NB4 (cell line): Measurements from ENCODE around the gene RAI14.

Source experiments
- CTCF ChIP-seq: IDR thresholded peaks from one replicate; pipeline ENCODE4 v1.5.1; 2012; ENCODE audit warnings: low read depth, low read length
- MYC ChIP-seq: IDR thresholded peaks from 2 replicates; pipeline ENCODE4 v1.6.1; 2011; ENCODE audit warnings: low read depth, low read length
- POLR2A ChIP-seq: IDR thresholded peaks from 2 replicates; pipeline ENCODE4 v1.6.1; 2011; ENCODE audit warnings: mild to moderate bottlenecking; ENCODE audit not compliant: insufficient read length; ENCODE audit errors: extremely low read depth
- TF ChIP-seq, protein P1 (sequence below): IDR thresholded peaks from 2 replicates; pipeline ENCODE4 v1.6.1; 2011; ENCODE audit warnings: low read depth, low read length

DNA sequence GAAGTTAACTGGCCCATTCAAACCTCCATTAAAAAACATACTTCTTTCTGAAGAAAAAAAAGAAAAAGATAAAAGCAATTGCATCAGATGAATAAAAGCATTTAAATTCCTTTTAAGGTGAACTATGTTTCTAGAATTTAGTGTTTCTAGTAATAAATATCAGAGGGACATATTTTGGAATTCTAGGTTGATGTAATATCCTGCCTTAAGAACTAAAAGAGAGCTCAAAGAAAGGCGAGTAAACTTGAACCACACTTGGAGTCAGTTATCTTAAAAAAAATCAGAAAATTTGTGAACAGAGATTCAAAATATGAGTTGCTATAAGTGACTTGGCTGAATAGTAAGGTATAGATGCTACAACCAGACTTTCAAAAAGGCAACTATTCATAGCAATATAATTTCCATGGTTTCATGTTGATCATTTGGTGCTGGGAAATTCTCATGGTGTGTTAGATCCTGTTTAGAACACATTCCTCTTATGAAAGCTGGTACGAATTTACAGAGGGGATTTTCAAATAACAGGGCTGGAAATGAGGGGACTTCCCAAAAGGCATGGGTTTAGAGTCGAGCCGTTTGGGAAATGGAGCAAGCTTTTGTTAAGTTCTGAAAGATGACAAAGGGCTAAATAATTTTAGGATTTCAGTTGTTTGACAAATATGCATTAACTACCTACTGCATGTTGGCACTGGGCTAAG lies 37.6 kb upstream of the RAI14 start:
- TF ChIP-seq CTCF (no peak), MYC (no peak), POLR2A (no peak)
- TF ChIP-seq, protein P1, sequence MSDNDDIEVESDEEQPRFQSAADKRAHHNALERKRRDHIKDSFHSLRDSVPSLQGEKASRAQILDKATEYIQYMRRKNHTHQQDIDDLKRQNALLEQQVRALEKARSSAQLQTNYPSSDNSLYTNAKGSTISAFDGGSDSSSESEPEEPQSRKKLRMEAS = no peak
